PC-3 (cell line): Measurements from ENCODE around the gene NAT9. TPM values are rescaled to one million over a fixed set of nuclear protein-coding genes. Genes with fewer than 3 reads are reported as not detected.

Experiments
- ATAC-seq: fragments of 200-7000 bp; cut with Tn5 transposase; 2 replicates; pipeline ENCODE4 v1.9.1; 2020; ENCODE audit warnings: mild to moderate bottlenecking, moderate library complexity
- BruUV-seq: library from RNA; stranded (reverse); fragments of 400-500 nt; replicated peaks from 2 replicates; lab custom pipeline; 2021; lab: Mats Ljungman, UMichigan
- CTCF ChIA-PET: fragments of 300-600 bp; sonication (Branson Sonifier 250); formaldehyde crosslinking; loops from one replicate; lab custom pipeline; 2022; ENCODE audit warnings: antibody characterized with exemption; lab: Charles Lee
- POLR2A ChIA-PET: fragments of 300-600 bp; sonication (Branson Sonifier 250); formaldehyde crosslinking; loops from one replicate; lab custom pipeline; 2022; ENCODE audit warnings: antibody characterized with exemption; ENCODE audit not compliant: unreplicated experiment; lab: Charles Lee
- DNase-seq: peaks from one replicate; pipeline ENCODE4 v3.0.0-alpha.2; 2015
- H2AFZ ChIP-seq: fragments of 300-600 bp; sonication (generic); 2 replicates; pipeline ENCODE4 v1.6.0; 2016; ENCODE audit warnings: antibody characterized with exemption, low read length
- H3F3A ChIP-seq: fragments of 300-600 bp; sonication (generic); one replicate; pipeline ENCODE4 v1.6.0; 2017; ENCODE audit warnings: antibody characterized with exemption, low read length, control low read depth, mild to moderate bottlenecking; ENCODE audit not compliant: unreplicated experiment
- H3K27ac ChIP-seq: fragments of 300-600 bp; sonication (generic); 2 replicates; pipeline ENCODE4 v1.5.1; 2016; ENCODE audit warnings: mild to moderate bottlenecking, low read length
- H3K27me3 ChIP-seq: fragments of 300-600 bp; sonication (generic); 2 replicates; pipeline ENCODE4 v1.6.1; 2016; ENCODE audit warnings: low read length, mixed read lengths
- H3K36me3 ChIP-seq: fragments of 300-600 bp; sonication (generic); 2 replicates; pipeline ENCODE4 v1.6.1; 2016; ENCODE audit warnings: low read depth, mixed run types, low read length, mixed read lengths
- H3K4me1 ChIP-seq: fragments of 300-600 bp; sonication (generic); 2 replicates; pipeline ENCODE4 v1.5.1; 2016; ENCODE audit warnings: low read length; ENCODE audit not compliant: insufficient read depth
- H3K4me2 ChIP-seq: fragments of 300-600 bp; sonication (generic); 2 replicates; pipeline ENCODE4 v1.6.0; 2016; ENCODE audit warnings: low read length
- H3K4me3 ChIP-seq: fragments of 300-600 bp; sonication (generic); 2 replicates; pipeline ENCODE4 v1.5.1; 2016; ENCODE audit warnings: mild to moderate bottlenecking, low read length, mixed read lengths
- H3K79me2 ChIP-seq: fragments of 300-600 bp; sonication (generic); 2 replicates; pipeline ENCODE4 v1.6.1; 2017; ENCODE audit warnings: low read length, mixed read lengths
- H3K9ac ChIP-seq: fragments of 300-600 bp; sonication (generic); 2 replicates; pipeline ENCODE4 v1.6.0; 2016; ENCODE audit warnings: mild to moderate bottlenecking, low read length
- H3K9me2 ChIP-seq: fragments of 300-600 bp; sonication (generic); replicated peaks from 2 replicates; pipeline ENCODE4 v1.6.1; 2016; ENCODE audit warnings: mixed run types, low read length, mixed read lengths
- H3K9me3 ChIP-seq: fragments of 300-600 bp; sonication (generic); 2 replicates; pipeline ENCODE4 v1.6.1; 2016; ENCODE audit warnings: low read length, mixed read lengths
- H4K20me1 ChIP-seq: fragments of 300-600 bp; sonication (generic); 2 replicates; pipeline ENCODE4 v1.6.1; 2016; ENCODE audit warnings: low read length, mixed read lengths
- CTCF ChIP-seq: fragments of 300-600 bp; sonication (generic); conservative IDR thresholded peaks from 2 replicates; pipeline ENCODE4 v1.5.1; 2017; ENCODE audit warnings: antibody characterized with exemption, low read depth, mild to moderate bottlenecking, low read length
- EZH2 ChIP-seq: fragments of 300-600 bp; sonication (generic); IDR thresholded peaks from one replicate; pipeline ENCODE4 v1.6.1; 2017; ENCODE audit warnings: antibody characterized with exemption, mild to moderate bottlenecking, low read length; ENCODE audit not compliant: unreplicated experiment
- EZH2phosphoT487 ChIP-seq: fragments of 300-600 bp; sonication (generic); IDR thresholded peaks from 2 replicates; pipeline ENCODE4 v1.6.1; 2018; ENCODE audit warnings: mild to moderate bottlenecking, antibody characterized with exemption, low read length, borderline replicate concordance
- intact Hi-C: fragments of 100-400 bp; cut with micrococcal nuclease; formaldehyde crosslinking; loops from 2 replicates; pipeline ENCODE4 v1.9.0; 2023
- total RNA-seq: library from RNA; depleted of rRNA; stranded (reverse); fragments of >200 nt; gene quantifications from 2 replicates; pipeline ENCODE4 v1.2.3, GENCODE V29; 2014

The NAT9 gene
- total RNA-seq, 1 experiment from 2014 or later, result 55.4 TPM

DNA sequence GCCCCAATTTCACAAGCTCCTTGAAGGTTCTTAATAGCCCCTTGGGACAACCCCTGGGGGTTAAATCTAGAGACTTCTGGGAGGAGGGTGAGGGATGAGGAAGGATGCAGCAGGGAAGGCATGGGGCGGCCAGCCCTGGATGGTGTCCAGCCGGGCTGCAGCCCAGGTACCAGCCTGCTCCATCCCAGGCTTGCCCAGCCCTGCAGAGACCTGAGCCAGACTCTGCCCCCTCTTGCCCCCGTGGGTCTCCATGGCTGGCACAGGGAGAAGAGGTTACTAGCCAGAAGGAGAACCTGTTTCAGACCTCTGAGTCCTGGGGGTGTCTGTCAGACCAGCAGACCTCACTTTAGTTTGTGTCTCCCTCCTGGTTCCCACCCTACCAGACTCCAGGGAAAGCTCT is 19.3 kb downstream of the NAT9 start:
- 0 out of 2 replicates have a peak, but pooled peaks cover 4% of the 10 kb centered on the region for H4K20me1 ChIP-seq
- POLR2A ChIA-PET, result no interaction called here
- CTCF ChIA-PET, result interaction anchor here (0.6 kb wide), 1 partner anchor 11 kb away, joined by 4 read pairs; no protein-coding TSS in a partner anchor

DNA sequence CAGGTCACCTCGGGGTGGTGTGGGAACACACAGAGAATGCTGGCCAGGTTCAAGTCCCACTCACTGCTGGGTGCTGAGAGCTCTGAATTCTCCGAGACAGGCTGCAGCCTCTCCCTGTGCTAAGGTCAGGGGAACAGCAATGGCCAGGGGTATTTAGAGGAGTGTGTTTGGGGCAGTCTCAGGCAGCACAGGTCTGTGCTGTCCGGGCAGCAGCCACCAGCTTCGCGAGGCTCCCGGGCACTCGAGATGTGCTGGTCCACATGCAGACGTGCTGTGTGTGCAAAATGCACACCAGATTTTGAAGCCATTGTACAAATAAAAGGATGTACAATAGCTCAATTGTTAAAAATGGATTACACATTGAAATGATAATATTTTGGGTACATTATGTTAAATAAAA is 20.6 kb downstream of the NAT9 start:
- POLR2A ChIA-PET, result no interaction called here
- no peaks in the 10 kb centered on the region for H3K9me2 ChIP-seq
- BruUV-seq, result no TSS peak
- H3K9me3 ChIP-seq, result no peaks in the 10 kb centered on the region
- no peak overlapping the region for H3K27ac ChIP-seq
- no peak overlapping the region for H3K4me2 ChIP-seq
- CTCF ChIA-PET, result no interaction called here
- no peak for ATAC-seq
- H3K79me2 ChIP-seq, result peaks cover 59% of the 10 kb centered on the region
- H3K4me1 ChIP-seq, result peaks cover 36% of the 10 kb centered on the region
- H3K27me3 ChIP-seq, result no peaks in the 10 kb centered on the region
- TF ChIP-seq EZH2phosphoT487 (no peak), EZH2 (no peak), CTCF (no peak)
- H3K4me3 ChIP-seq, result no peak overlapping the region
- no peak overlapping the region for H2AFZ ChIP-seq
- no peaks in the 10 kb centered on the region for H3K36me3 ChIP-seq
- 0 out of 2 replicates have a peak, but pooled peaks cover 4% of the 10 kb centered on the region for H4K20me1 ChIP-seq
- intact Hi-C loops, result no loop called here
- H3F3A ChIP-seq, result no peaks in the 10 kb centered on the region
- H3K9ac ChIP-seq, result no peak overlapping the region
- no peak for DNase-seq

More for the DNA sequence above, 19.3 kb downstream of the NAT9 start:
- H3K4me1 ChIP-seq, result peaks cover 31% of the 10 kb centered on the region
- BruUV-seq, result no TSS peak
- no peaks in the 10 kb centered on the region for H3F3A ChIP-seq
- H3K4me2 ChIP-seq, result no peak overlapping the region
- H2AFZ ChIP-seq, result no peak overlapping the region
- no peak overlapping the region for H3K9ac ChIP-seq
- no peaks in the 10 kb centered on the region for H3K27me3 ChIP-seq
- TF ChIP-seq EZH2phosphoT487, result no peak
- TF ChIP-seq EZH2, result no peak
- TF ChIP-seq CTCF, result no peak
- intact Hi-C loops, result no loop called here
- ATAC-seq (no peak), DNase-seq (no peak)
- H3K27ac ChIP-seq, result no peak overlapping the region
- H3K79me2 ChIP-seq, result peaks cover 47% of the 10 kb centered on the region
- H3K9me3 ChIP-seq, result no peaks in the 10 kb centered on the region
- H3K4me3 ChIP-seq, result no peak overlapping the region
- H3K36me3 ChIP-seq, result no peaks in the 10 kb centered on the region
- no peaks in the 10 kb centered on the region for H3K9me2 ChIP-seq

- Histone ChIP-seq H3K4me1 (peaks cover 36% of the 10 kb centered on the region), H3K27me3 (no peaks in the 10 kb centered on the region), H3K4me3 (no peak overlapping the region), H4K20me1 (peaks cover 10% of the 10 kb centered on the region; the same call in 1 of the 2 replicates), H3K79me2 (peaks cover 60% of the 10 kb centered on the region), H3K9me2 (no peaks in the 10 kb centered on the region), H3K9ac (no peak overlapping the region), H3K4me2 (no peak overlapping the region), H3K9me3 (no peaks in the 10 kb centered on the region), H2AFZ (no peak overlapping the region), H3K27ac (no peak overlapping the region), H3K36me3 (no peaks in the 10 kb centered on the region), H3F3A (no peaks in the 10 kb centered on the region)
- ATAC-seq, result no peak
- ChIA-PET POLR2A (no interaction called here), CTCF (no interaction called here)
- intact Hi-C loops, result no loop called here
- TF ChIP-seq EZH2phosphoT487 (no peak), CTCF (no peak), EZH2 (no peak)
- no peak for DNase-seq
- BruUV-seq, result no TSS peak
These were observed 21.3 kb downstream of the NAT9 start for GRCh38 chr17:74754832-74755231.
